ENCODE measurements around the gene FAM13C.

The FAM13C gene

DNA sequence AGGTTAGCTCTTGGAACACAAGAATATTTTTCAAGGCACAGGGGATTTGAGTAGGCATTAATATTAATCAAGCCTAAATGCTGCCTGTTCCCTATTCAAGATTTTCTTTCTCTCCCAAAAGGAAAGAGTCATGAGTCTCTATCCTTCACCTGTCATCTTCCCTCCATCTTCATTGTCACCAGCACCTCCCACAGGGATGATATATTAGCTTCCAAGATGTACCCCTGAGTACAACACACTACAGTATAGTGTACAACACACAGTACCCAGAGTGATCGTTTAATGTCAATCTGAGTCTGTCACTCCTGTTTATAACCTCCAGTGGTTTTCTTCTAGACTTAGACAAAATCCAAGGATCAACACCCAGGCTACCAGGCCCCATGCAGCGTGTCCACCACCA is 50.1 kb downstream of the FAM13C start:
- no peak for DNase-seq

DNA sequence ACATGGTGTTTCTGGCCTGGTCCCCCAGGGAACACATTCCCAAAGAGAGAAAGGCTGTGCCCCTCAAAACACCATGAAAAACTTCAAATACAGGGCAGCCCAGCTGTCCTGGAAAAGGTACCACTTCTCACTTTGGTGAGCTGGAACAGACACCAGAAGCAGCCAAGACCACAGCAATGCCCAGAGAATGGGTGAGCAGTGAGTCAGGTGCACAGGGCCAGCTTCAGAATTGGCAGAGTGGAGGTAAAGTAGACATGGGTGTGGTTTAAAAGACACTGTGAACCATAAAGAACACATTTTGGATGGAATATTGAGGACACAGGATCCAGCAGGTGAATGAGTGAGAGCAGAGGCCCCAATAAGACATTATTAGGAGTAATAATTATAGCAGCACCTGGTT is 51.3 kb downstream of the FAM13C start:
- no peak for DNase-seq

DNA sequence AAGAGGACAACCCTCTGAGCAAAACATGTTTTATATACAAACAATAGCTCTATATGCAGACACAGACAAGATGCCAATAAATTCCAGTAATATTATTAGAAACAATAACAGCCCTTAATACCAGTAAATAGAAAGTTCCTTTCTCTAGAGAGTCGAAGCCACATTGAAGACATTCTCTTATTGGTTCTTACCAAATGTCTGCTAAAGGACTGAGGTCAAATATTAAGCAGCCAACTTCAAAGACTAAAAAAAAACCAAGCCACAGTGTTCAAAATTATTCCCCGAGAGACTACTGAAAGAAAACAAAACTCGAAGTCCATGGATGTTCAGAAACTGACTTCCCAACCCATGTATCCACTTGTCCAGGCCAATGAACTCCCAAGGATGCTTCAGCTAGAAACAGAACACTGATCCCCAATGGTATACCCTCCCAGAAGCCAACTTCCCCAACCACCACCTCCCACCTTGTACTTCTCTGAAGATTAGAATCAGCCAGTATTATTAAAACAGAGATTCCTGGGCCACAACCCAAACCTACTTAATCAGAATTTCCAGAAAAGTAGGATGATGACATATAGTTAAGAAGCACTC is 51.9 kb downstream of the FAM13C start:
- DNase-seq, result no peak

GRCh38 chr10:59304521-59305097 is 57.7 kb downstream of the FAM13C start:
- no peak for DNase-seq

DNA sequence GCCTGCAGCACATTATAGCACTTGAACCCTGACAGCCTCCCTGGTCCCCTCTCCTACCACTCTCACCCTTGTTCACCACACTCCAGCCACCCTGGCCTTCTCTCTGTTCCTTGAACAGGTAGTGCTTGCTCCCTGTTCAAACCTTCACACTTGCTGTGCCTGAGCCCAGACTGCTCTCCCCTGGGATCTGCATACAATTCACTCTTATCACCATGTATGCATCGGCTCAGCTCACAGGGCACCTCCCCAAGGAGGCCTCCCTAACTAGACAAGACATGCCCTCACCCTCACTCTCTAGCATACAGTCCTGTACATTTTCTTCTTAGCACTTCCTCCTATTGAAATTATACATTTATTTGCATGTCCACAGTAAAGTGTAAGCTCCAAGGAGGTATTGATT is 59.3 kb downstream of the FAM13C start:
- no peak for DNase-seq

- DNase-seq, result no peak
Measured at GRCh38 chr10:59302381-59302780, 60.0 kb downstream of the FAM13C start.

DNA sequence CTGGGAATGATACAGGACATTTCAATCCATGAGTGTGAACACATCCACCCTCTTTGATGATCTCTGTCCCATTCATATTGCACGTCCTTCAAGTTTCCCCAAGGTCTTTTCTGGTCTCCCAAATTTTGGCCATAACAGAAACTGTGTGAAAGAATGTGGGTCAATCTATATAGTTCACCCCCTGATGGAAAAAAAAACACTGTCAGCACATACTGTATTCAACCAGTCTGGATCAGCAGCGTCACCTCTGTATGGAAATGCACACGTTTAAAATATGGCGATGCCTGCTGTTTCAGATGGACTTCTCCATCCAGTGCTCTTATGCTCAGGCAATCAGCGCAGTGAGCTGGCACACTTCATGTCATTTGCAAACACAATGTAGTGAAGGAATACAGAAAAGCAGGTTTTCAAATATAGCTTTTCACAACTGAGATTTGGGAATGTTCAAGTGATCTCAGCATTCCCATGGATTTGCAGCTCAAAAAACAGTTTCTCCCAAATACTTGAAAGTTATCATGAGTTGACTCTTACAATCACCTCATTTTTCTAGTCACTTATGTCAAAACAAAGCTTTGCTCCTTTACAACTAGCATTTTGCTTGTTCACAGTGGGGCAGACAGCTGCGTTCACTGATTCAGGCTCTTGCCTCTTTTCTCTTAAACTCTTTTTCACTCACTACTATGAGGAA is 61.1 kb downstream of the FAM13C start:
- no peak for DNase-seq

DNA sequence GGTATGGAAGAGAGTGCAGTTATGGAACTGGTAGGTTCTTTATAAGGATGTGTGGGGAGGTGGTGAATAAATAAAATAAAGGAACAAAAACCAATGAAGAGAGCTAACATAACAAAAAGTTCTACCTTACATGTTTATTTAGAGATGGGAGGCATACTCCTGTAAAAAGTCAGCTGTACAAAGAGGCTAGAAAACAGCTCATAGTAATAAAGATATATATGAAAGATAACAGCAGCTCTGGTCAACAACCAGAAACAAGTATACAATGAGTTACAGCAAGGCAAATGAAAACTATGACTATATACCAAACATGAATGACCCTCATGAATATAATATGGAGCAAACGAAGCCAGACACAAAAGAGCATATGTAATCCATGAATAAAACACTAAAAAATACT is 62.0 kb downstream of the FAM13C start:
- no peak for DNase-seq

DNA sequence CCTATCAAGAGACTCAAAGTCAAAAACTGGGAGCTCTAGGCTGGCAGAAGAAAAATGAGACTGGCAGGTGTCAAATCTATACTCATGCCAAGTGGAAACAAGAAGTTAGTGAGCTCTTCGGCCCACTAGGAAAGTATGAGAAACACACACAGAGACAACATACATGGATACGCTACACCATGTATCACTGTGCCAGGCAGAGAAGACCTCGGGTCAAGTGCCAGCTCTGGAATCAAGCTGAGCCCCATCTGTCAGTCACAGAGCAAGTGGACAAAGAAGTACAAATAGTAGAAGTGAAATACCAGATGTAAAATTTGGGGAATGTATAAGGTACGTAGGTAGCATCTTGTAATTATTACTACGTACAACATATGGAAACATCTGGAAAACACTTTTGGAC is 62.4 kb downstream of the FAM13C start:
- DNase-seq, result no peak

DNA sequence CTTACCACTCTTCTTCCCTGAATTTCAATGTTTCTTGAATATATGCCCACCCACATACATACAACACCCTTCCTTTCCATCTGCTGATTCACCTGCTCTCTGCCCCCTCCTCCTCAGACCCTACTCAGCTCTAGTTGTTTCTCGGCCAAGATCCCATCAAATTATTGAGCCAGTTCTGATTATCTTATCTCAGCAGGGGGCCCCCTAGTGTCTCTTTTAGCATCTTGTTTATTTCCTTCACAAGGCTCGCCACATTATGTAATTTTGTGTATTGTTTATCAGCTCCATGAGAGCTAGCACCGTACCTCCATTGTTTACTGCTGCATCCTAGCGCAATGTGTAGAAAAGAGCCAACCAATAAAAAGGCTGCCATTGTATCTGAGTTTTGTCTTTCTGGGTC is 71.9 kb downstream of the FAM13C start:
- peak; percentile 60 for DNase-seq

DNA sequence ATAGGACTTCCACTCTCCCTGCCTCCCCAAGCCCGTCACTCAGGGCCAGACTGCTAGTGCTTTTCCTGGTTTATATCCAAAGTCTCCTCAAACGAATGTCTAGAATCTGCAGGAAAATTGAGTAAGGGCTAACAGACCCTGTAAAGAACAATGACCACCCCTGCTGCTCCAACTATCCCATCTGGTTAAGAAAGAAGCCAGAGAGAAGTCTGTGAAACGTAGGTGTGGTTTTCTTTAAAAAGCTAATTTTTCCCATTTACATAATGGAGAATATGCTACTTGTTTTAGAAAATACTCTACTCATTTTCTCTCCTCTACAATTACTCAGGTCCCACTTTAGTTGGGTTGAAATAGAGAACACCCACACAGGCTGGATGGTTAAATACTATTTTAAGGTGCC is 72.5 kb downstream of the FAM13C start:
- no peak for DNase-seq

DNA sequence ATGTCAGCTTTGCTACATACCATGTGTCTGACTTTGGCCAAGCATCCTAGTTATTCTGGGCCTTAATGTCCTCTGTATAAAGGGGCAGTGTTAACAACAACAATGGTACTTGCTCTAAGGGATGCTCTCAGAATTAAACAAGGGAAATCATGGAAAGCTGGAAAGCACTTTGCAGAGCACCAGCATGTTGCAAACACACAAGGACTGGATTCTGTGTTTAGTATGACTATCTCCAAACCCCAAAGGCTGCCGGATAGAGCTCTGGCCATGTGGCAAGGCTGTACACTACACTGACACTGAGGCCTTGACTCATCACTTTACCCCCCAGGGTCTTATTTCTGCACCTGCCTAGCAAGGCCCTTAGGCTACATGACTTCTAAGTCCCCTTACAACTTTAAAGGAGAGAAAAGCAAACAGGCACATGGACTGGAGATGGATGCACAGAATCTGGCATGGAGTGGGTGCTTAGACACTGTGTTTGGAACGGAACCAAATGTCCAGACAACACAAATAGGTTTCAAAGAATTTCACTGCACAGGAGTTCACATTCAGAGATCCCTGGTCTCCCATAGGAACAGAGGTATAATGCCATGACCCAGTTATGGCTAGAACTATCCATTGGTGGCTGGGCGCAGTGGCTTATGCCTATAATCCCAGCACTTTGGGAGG is 74.6 kb downstream of the FAM13C start:
- DNase-seq, result no peak

GRCh38 chr10:59285848-59286247 is 76.5 kb downstream of the FAM13C start:
- DNase-seq, result no peak

GRCh38 chr10:59285073-59285472 is 77.3 kb downstream of the FAM13C start:
- DNase-seq, result no peak

DNA sequence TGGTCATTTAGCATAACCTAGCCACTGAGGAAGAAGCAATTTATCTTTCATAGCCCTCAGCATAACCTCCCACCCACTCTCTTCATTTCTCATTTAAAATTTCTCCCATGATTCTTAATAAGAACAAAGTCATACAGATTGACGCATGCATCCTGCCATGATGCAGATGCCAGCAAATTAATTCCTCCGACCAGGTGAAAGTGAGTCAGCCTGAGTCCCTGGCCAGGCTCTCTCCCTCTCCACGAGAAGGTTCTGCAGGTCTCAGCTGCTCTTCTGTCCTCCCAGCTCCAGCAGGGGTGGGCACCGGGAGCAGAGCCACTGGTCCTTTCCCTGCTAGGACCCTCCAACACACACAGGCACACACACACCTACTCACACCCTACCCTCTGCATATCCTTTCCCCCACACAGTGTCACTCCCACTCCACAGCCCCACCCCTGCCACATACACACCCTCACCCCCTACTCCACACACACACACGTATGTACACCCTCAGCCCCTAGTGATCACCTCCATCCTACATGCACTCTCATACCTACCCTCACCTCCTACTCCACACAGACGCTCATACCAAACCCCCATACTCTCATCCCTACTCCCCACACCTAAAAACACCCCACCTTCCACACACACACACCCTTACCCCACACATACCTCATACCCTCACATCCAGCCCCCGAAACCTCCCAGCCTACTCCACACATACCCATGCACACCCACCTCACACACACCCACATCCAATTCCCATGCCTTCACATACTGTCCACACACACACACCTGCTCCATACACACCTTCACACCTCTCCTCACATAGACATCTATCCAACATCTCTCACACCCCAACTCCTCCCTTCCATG is 78.0 kb downstream of the FAM13C start:
- no peak for DNase-seq

DNA sequence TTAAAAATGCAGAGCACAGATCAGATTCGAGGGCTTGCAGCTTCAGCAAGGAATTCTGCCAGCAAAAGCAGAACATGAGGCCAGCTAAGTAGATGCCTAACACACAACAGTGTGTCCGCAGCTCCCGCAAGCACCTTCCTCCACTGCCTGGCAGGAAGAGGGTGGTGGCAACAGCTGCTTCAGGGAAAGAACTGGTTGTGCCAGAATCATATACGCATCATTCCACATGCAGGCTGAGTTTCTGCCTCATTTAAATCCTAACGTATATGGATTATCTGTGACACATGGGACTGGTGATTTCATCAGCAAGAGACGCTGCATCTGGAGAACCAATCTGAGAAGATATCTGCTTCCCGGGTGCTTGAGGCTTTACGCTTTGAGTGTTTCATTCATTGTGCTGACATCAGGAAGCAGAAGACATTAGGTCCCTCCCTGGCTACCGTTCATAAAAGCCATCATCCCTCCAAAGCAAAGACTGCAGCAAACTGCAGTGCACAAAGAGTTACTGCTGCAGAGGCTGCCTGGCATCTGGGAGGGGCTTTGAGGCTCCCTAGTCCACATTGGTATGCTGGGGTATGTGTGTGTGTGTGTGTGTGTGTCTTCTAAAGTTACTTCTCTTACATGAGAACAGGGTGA is 78.8 kb downstream of the FAM13C start:
- DNase-seq, result peak; percentile 5

DNA sequence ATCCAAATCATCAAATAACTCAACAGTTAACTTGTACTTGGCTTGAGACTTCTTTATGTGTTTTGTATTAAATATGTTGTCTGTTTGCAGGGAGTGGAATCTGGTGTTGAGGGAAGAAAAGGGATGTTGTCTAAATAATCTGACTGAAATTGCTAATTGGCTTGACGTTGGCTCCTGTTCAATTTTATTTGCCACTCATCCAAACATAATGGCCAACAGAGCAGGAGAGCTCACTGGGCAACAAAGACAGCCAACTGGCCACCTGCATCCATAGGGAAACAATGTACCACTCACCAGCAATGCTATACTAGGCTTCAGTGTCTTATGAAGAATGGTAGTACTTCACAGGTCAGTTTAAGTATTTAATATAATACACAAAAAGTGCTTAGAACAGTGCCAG is 80.5 kb downstream of the FAM13C start:
- DNase-seq, result no peak

- no peak for DNase-seq
Measured at GRCh38 chr10:59279991-59280505, 82.3 kb downstream of the FAM13C start.

DNA sequence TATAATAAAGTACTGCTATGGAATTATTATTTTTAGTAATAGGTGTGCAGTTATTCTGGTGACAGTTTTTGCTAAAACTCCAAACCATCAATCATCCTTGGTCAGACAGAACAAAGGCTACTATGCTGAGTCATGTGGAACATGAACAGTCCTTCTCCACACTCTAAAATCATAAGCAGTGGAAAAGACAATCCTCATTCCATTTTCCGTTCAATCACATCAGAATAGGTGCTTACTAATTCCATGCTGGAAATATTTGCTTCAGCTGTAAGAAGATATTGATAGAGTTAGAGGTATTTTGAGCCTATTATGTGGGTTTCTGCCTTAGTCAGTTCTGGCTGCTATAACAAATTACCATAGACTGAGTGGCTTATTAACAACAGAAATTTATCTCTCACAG is 82.9 kb downstream of the FAM13C start:
- DNase-seq, result no peak

DNA sequence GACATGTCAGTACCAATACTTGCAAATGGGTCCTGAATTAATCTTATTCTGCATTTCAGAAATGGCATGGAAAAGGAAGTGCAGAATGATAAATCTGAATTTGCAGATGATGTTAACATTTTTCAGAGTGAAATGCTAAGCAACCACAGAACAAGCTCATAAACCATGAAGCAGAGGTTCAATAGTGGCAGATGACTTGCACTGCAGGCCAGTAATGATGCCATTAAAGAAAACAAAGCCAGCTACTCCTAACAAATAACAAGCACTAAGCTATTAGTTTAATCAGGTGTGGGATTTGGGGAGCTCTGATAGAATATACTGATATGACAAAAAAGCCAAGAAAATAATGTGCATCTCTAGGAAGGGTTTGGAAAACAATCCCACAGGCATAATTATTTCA is 85.4 kb downstream of the FAM13C start:
- no peak for DNase-seq

GRCh38 chr10:59276133-59276532 is 86.2 kb downstream of the FAM13C start:
- DNase-seq, result no peak

DNA sequence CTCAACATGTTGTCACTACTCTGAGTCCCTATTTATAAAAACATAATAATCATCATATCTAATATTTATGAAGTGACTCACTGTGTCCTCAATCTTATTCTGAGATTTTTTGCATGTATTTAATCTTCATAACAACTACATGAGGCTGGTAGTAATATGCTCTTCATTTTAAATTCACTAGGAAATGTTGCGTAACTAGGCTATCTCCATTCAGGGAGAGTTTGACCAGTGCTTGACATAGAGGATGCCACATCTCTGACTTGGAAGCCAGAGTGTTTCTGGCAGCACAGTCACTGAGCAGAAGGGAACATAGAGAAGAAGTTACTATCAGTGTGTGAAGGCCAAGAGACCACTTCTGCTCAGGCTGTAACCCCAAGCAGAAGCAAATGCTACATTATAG is 88.9 kb downstream of the FAM13C start:
- DNase-seq, result no peak

GRCh38 chr10:59272061-59272460 is 90.3 kb downstream of the FAM13C start:
- DNase-seq, result no peak
